ENCODE measurements around the gene IGLON5. TPM values are rescaled to one million over a fixed set of nuclear protein-coding genes. Genes with fewer than 3 reads are reported as not detected.

The IGLON5 gene
- total RNA-seq, 1 experiment from 2014 or later: 41.2 TPM

DNA sequence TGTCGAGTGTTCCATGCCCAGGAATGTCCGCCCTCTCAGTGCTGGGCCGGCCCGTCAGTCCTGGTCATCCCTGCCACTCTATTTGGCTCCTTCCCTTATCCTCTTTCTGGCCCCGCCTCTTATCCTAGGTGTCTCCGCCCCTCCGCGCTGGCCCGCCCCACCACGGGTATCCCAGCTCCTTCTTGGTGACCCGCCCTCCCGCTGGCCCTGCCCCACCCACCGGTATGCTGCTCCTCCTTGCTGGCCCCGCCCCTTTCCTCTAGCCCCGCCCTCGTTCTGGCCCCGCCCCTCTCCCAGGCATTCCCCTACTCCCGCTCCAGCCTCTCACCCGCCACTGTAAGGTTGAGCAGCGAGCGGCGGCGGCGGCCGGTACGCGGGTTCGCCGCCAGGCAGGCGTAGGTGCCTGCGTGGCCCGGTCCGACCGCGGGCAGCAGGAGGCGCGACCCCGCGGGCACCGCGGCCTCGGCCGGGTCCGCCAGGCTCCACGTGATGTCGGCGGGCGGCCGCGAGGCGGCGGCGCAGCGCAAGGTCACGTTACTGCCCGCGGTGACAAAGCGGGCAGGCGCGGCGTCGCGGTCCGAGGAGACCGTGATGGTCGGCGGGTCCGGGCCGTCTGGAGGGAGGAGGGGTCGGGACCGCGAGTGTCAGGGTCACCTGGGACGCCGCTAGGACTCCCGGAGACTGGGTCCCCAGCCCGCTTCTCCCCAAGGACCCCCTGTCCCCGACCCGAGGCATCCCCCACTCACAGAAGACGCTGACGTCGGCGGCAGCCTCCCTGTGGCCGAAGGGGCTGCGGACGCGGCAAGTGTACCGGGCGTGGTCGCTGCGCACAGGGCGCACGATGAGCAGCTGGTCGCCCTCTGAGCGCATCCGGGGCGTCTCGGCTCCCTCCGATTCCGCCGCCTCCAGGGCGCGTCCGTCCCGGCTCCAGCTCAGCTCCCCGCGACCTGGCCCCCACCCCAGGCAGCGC lies 28.5 kb downstream of the IGLON5 start (continued):
- TF ChIP-seq, protein P1, sequence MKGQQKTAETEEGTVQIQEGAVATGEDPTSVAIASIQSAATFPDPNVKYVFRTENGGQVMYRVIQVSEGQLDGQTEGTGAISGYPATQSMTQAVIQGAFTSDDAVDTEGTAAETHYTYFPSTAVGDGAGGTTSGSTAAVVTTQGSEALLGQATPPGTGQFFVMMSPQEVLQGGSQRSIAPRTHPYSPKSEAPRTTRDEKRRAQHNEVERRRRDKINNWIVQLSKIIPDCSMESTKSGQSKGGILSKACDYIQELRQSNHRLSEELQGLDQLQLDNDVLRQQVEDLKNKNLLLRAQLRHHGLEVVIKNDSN (CRISPR knock-in tag; IDR thresholded peaks at IDR 0.05): peak; percentile 83
- TF ChIP-seq, protein P2, sequence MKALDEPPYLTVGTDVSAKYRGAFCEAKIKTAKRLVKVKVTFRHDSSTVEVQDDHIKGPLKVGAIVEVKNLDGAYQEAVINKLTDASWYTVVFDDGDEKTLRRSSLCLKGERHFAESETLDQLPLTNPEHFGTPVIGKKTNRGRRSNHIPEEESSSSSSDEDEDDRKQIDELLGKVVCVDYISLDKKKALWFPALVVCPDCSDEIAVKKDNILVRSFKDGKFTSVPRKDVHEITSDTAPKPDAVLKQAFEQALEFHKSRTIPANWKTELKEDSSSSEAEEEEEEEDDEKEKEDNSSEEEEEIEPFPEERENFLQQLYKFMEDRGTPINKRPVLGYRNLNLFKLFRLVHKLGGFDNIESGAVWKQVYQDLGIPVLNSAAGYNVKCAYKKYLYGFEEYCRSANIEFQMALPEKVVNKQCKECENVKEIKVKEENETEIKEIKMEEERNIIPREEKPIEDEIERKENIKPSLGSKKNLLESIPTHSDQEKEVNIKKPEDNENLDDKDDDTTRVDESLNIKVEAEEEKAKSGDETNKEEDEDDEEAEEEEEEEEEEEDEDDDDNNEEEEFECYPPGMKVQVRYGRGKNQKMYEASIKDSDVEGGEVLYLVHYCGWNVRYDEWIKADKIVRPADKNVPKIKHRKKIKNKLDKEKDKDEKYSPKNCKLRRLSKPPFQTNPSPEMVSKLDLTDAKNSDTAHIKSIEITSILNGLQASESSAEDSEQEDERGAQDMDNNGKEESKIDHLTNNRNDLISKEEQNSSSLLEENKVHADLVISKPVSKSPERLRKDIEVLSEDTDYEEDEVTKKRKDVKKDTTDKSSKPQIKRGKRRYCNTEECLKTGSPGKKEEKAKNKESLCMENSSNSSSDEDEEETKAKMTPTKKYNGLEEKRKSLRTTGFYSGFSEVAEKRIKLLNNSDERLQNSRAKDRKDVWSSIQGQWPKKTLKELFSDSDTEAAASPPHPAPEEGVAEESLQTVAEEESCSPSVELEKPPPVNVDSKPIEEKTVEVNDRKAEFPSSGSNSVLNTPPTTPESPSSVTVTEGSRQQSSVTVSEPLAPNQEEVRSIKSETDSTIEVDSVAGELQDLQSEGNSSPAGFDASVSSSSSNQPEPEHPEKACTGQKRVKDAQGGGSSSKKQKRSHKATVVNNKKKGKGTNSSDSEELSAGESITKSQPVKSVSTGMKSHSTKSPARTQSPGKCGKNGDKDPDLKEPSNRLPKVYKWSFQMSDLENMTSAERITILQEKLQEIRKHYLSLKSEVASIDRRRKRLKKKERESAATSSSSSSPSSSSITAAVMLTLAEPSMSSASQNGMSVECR (CRISPR knock-in tag; IDR thresholded peaks at IDR 0.05; ENCODE audit: borderline replicate concordance): peak; percentile 76; the same call in 1 of the 2 replicates
- TF ChIP-seq SMAD3 (CRISPR knock-in tag; IDR thresholded peaks at IDR 0.05; ENCODE audit: borderline replicate concordance): no peak
- peak; percentile 70; the same call in 1 of the 2 replicates for TF ChIP-seq RELA (CRISPR knock-in tag; IDR thresholded peaks at IDR 0.05; ENCODE audit: borderline replicate concordance)
- TF ChIP-seq, protein P3, sequence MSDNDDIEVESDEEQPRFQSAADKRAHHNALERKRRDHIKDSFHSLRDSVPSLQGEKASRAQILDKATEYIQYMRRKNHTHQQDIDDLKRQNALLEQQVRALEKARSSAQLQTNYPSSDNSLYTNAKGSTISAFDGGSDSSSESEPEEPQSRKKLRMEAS (CRISPR knock-in tag; IDR thresholded peaks at IDR 0.05): peak; percentile 84
- TF ChIP-seq GABPB1 (CRISPR knock-in tag; IDR thresholded peaks at IDR 0.05): no peak
- TF ChIP-seq, protein P4, sequence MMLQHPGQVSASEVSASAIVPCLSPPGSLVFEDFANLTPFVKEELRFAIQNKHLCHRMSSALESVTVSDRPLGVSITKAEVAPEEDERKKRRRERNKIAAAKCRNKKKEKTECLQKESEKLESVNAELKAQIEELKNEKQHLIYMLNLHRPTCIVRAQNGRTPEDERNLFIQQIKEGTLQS (CRISPR knock-in tag; conservative IDR thresholded peaks at IDR 0.05): no peak
- TF ChIP-seq, protein P5, sequence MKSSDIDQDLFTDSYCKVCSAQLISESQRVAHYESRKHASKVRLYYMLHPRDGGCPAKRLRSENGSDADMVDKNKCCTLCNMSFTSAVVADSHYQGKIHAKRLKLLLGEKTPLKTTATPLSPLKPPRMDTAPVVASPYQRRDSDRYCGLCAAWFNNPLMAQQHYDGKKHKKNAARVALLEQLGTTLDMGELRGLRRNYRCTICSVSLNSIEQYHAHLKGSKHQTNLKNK (CRISPR knock-in tag; IDR thresholded peaks at IDR 0.05): no peak
- TF ChIP-seq NR3C1 (CRISPR knock-in tag; conservative IDR thresholded peaks at IDR 0.05; ENCODE audit: low read depth): no peak; the same call in 1 of the 2 replicates
- TF ChIP-seq CREM (CRISPR knock-in tag; IDR thresholded peaks at IDR 0.05): peak; percentile 84; the same call in 1 of the 2 replicates
- peak; percentile 45 for TF ChIP-seq NFYB (CRISPR knock-in tag; conservative IDR thresholded peaks at IDR 0.05; ENCODE audit: low read depth)
- peak; percentile 42; the same call in 1 of the 2 replicates for TF ChIP-seq ZNF263 (CRISPR knock-in tag; IDR thresholded peaks at IDR 0.05; ENCODE audit: low read depth)
- peak; percentile 95 for TF ChIP-seq TEAD1 (CRISPR knock-in tag; IDR thresholded peaks at IDR 0.05)
- no peak for TF ChIP-seq ZNF396 (CRISPR knock-in tag; IDR thresholded peaks at IDR 0.05; ENCODE audit: borderline replicate concordance)
- peak; percentile 75; the same call in 1 of the 2 replicates for TF ChIP-seq NFE2L1 (CRISPR knock-in tag; IDR thresholded peaks at IDR 0.05)
- TF ChIP-seq, protein P6, sequence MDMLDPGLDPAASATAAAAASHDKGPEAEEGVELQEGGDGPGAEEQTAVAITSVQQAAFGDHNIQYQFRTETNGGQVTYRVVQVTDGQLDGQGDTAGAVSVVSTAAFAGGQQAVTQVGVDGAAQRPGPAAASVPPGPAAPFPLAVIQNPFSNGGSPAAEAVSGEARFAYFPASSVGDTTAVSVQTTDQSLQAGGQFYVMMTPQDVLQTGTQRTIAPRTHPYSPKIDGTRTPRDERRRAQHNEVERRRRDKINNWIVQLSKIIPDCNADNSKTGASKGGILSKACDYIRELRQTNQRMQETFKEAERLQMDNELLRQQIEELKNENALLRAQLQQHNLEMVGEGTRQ (CRISPR knock-in tag; IDR thresholded peaks at IDR 0.05): peak; percentile 92
- no peak for TF ChIP-seq MXD4 (CRISPR knock-in tag; IDR thresholded peaks at IDR 0.05; ENCODE audit: borderline replicate concordance)
- peak; percentile 59; the same call in 1 of the 2 replicates for TF ChIP-seq IRF2 (CRISPR knock-in tag; IDR thresholded peaks at IDR 0.05; ENCODE audit: borderline replicate concordance, low read depth)
- TF ChIP-seq, protein P7, sequence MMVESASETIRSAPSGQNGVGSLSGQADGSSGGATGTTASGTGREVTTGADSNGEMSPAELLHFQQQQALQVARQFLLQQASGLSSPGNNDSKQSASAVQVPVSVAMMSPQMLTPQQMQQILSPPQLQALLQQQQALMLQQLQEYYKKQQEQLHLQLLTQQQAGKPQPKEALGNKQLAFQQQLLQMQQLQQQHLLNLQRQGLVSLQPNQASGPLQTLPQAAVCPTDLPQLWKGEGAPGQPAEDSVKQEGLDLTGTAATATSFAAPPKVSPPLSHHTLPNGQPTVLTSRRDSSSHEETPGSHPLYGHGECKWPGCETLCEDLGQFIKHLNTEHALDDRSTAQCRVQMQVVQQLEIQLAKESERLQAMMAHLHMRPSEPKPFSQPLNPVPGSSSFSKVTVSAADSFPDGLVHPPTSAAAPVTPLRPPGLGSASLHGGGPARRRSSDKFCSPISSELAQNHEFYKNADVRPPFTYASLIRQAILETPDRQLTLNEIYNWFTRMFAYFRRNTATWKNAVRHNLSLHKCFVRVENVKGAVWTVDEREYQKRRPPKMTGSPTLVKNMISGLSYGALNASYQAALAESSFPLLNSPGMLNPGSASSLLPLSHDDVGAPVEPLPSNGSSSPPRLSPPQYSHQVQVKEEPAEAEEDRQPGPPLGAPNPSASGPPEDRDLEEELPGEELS (CRISPR knock-in tag; IDR thresholded peaks at IDR 0.05): peak; percentile 86
- TF ChIP-seq FOXP1 (CRISPR knock-in tag; IDR thresholded peaks at IDR 0.05; ENCODE audit: borderline replicate concordance): peak; percentile 99
- TF ChIP-seq TP53 (CRISPR knock-in tag; IDR thresholded peaks at IDR 0.05): peak; percentile 84; the same call in 1 of the 2 replicates
- TF ChIP-seq, protein P8, sequence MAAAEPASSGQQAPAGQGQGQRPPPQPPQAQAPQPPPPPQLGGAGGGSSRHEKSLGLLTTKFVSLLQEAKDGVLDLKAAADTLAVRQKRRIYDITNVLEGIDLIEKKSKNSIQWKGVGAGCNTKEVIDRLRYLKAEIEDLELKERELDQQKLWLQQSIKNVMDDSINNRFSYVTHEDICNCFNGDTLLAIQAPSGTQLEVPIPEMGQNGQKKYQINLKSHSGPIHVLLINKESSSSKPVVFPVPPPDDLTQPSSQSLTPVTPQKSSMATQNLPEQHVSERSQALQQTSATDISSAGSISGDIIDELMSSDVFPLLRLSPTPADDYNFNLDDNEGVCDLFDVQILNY (CRISPR knock-in tag; IDR thresholded peaks at IDR 0.05): 0 out of 2 replicates have a peak, but pooled peaks have one; percentile 71
- TF ChIP-seq, protein P9, sequence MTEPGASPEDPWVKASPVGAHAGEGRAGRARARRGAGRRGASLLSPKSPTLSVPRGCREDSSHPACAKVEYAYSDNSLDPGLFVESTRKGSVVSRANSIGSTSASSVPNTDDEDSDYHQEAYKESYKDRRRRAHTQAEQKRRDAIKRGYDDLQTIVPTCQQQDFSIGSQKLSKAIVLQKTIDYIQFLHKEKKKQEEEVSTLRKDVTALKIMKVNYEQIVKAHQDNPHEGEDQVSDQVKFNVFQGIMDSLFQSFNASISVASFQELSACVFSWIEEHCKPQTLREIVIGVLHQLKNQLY (CRISPR knock-in tag; IDR thresholded peaks at IDR 0.05): no peak
- TF ChIP-seq ELF4 (CRISPR knock-in tag; IDR thresholded peaks at IDR 0.05; ENCODE audit: low read depth): no peak
- no peak for TF ChIP-seq FOXJ3 (CRISPR knock-in tag; IDR thresholded peaks at IDR 0.05; ENCODE audit: borderline replicate concordance)
- TF ChIP-seq ZNF219 (CRISPR knock-in tag; IDR thresholded peaks at IDR 0.05; ENCODE audit: borderline replicate concordance): 0 out of 2 replicates have a peak, but pooled peaks have one; percentile 83

All from WTC11 (cell line).